ENCODE measurements around the gene TEX48.

Gene TEX48

GRCh38 chr9:114656301-114656700 lies 25.7 kb downstream of the TEX48 start:
- Histone ChIP-seq H3K27me3 (ENCODE audit: insufficient read depth, poor library complexity, severe bottlenecking) (no peaks in the 10 kb centered on the region), H3K36me3 (ENCODE audit: low read depth) (no peaks in the 10 kb centered on the region), H3K27ac (ENCODE audit: poor library complexity, severe bottlenecking) (no peak overlapping the region), H3K4me1 (ENCODE audit: insufficient read depth, poor library complexity, severe bottlenecking) (peaks cover 3% of the 10 kb centered on the region), H3K9me3 (ENCODE audit: severe bottlenecking) (no peaks in the 10 kb centered on the region), H3K4me3 (ENCODE audit: severe bottlenecking) (no peak overlapping the region)
- TF ChIP-seq CTCF (IDR thresholded peaks at IDR 0.05; ENCODE audit: poor library complexity, severe bottlenecking): no peak
- ATAC-seq (ENCODE audit: low read depth) (no peak), DNase-seq (ENCODE audit: low spot score) (no peak)

DNA sequence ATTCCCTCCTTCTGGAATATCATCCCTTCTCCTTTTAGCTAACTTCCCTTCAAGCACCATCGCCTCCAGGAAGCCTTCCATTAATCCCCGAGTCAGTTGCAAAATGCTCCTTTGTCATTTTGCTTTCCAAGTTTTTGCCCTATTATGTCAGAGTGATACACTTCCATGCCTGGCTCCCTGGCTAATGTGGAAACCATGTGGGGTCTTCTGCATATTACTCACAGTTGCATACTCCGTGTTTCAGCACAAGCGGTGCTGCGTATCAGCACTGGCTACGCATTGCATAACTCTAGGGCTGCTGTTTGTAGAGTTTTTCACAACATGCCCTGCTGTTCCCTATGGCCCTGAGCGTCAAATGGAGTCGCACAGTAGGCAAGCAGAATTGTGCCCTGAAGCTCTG lies 26.3 kb downstream of the TEX48 start:
- Histone ChIP-seq H3K27me3 (ENCODE audit: insufficient read depth, poor library complexity, severe bottlenecking) (no peaks in the 10 kb centered on the region), H3K4me1 (ENCODE audit: insufficient read depth, poor library complexity, severe bottlenecking) (no peaks in the 10 kb centered on the region), H3K27ac (ENCODE audit: poor library complexity, severe bottlenecking) (no peak overlapping the region), H3K9me3 (ENCODE audit: severe bottlenecking) (no peaks in the 10 kb centered on the region), H3K36me3 (ENCODE audit: low read depth) (no peaks in the 10 kb centered on the region), H3K4me3 (ENCODE audit: severe bottlenecking) (no peak overlapping the region)
- no peak for TF ChIP-seq CTCF (IDR thresholded peaks at IDR 0.05; ENCODE audit: poor library complexity, severe bottlenecking)
- DNase-seq (ENCODE audit: low spot score): no peak
- ATAC-seq (ENCODE audit: low read depth): no peak

DNA sequence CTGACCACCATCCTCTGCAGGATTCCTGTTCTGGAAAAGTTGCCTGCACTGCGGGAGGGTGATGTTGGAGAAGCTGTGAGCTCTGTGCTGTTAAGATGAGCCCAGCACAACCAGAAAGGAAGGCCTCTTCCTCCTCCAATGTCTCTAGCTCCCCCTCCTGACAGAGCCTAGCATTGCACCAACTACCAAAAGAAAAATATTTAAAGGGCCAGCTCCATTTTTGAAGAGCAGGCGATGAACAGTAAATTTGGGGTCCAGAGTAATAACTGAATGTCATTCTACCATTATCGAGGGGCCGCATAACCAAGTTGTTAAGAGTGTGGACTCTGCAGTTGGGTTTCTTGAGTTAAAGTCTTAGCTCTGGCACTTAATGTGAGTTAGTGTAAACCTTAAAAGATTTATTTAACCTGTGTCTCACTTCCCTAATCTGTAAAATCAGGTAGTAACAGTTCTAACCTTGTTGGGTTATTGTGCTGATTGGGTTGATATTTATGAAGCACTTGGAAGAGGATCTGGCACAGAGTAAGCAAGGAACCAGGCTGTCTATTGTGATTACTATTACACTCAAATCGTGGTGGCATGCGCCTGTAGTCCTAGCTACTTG lies 28.3 kb downstream of the TEX48 start:
- no peak overlapping the region for H3K27ac ChIP-seq (ENCODE audit: poor library complexity, severe bottlenecking)
- H3K4me1 ChIP-seq (ENCODE audit: insufficient read depth, poor library complexity, severe bottlenecking): no peaks in the 10 kb centered on the region
- peak; percentile 95 for TF ChIP-seq CTCF (IDR thresholded peaks at IDR 0.05; ENCODE audit: poor library complexity, severe bottlenecking)
- no peak overlapping the region for H3K4me3 ChIP-seq (ENCODE audit: severe bottlenecking)
- DNase-seq (ENCODE audit: low spot score) (no peak), ATAC-seq (ENCODE audit: low read depth) (0 out of 3 replicates have a peak, but pooled peaks have one; percentile 42)
- no peaks in the 10 kb centered on the region for H3K27me3 ChIP-seq (ENCODE audit: insufficient read depth, poor library complexity, severe bottlenecking)
- H3K9me3 ChIP-seq (ENCODE audit: severe bottlenecking): no peaks in the 10 kb centered on the region
- no peaks in the 10 kb centered on the region for H3K36me3 ChIP-seq (ENCODE audit: low read depth)

DNA sequence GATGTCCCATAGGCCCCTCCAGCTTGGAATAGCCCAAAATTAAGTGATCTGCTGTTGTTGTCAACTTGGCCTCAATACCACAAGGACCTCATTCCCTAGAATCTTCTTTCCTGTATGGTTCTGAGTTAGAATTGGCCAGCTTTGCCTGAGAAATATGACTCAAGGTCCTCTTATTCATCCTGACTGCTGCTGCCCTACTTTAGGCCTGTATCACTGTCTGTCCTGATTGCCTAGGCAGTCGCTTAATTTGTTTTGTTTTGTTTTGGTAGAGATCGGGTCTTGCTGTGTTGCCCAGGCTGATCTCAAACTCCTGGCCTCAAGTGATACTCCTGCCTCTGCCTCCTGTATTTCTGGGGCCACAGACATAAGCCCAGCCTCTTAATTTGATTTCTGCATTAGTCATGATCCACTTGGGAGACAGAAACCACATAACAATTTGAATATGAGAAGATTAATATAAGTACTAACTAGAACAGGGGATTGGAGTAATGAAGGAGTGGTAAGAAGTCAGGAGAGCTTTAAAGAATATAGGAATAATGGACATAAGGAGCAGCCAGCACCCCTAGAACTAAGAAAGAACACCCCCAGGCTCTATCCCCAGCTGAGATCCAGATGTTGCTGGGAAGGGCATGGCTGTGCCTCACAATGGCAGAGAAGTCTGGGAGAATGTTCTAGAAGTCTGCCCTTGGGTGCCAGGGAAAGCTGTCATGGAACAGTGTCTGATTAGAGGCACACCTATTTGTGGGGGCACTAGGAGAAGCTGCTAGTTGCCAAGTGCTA lies 29.0 kb downstream of the TEX48 start:
- H3K27ac ChIP-seq (ENCODE audit: poor library complexity, severe bottlenecking): no peak overlapping the region
- ATAC-seq (ENCODE audit: low read depth): no peak; the same call in 2 of the 3 replicates
- DNase-seq (ENCODE audit: low spot score): no peak

More for the DNA sequence above, 29.0 kb downstream of the TEX48 start:
- no peak for TF ChIP-seq CTCF (IDR thresholded peaks at IDR 0.05; ENCODE audit: poor library complexity, severe bottlenecking)
- no peak overlapping the region for H3K4me3 ChIP-seq (ENCODE audit: severe bottlenecking)
- H3K36me3 ChIP-seq (ENCODE audit: low read depth): no peaks in the 10 kb centered on the region
- H3K27me3 ChIP-seq (ENCODE audit: insufficient read depth, poor library complexity, severe bottlenecking): no peaks in the 10 kb centered on the region
- no peaks in the 10 kb centered on the region for H3K4me1 ChIP-seq (ENCODE audit: insufficient read depth, poor library complexity, severe bottlenecking)
- H3K9me3 ChIP-seq (ENCODE audit: severe bottlenecking): no peaks in the 10 kb centered on the region
